Memory B cell (primary cell): ENCODE data around the gene SNX1.
A peak's percentile ranks its signal among the peaks of the same experiment; 100 is the strongest.

ENCODE experiments used
- ATAC-seq: fragments of 150-1000 bp; cut with Tn5 transposase; 2 replicates; pipeline ENCODE4 v1.10.0; 2021; ENCODE audit warnings: low read depth, mild to moderate bottlenecking, moderate library complexity
- DNase-seq, 2 donors: peaks; one replicate each; pipeline ENCODE4 v3.0.0; 2022; ENCODE audit warnings: low spot score in 2 of 2
- H3K27ac Mint-ChIP-seq: one replicate; pipeline ENCODE4 v1.8.0; 2022; ENCODE audit warnings: mild to moderate bottlenecking, moderate library complexity, mixed read lengths
- H3K27me3 Mint-ChIP-seq: one replicate; pipeline ENCODE4 v1.8.0; 2022; ENCODE audit warnings: mixed read lengths
- H3K36me3 Mint-ChIP-seq: one replicate; pipeline ENCODE4 v1.8.0; 2022; ENCODE audit warnings: mild to moderate bottlenecking, mixed read lengths
- H3K4me1 Mint-ChIP-seq: one replicate; pipeline ENCODE4 v1.8.0; 2022; ENCODE audit warnings: mixed read lengths
- H3K4me3 Mint-ChIP-seq: one replicate; pipeline ENCODE4 v1.8.0; 2022; ENCODE audit warnings: mild to moderate bottlenecking, moderate library complexity, mixed read lengths
- H3K9me3 Mint-ChIP-seq: one replicate; pipeline ENCODE4 v1.8.0; 2022; ENCODE audit warnings: mixed read lengths

SNX1 gene

DNA sequence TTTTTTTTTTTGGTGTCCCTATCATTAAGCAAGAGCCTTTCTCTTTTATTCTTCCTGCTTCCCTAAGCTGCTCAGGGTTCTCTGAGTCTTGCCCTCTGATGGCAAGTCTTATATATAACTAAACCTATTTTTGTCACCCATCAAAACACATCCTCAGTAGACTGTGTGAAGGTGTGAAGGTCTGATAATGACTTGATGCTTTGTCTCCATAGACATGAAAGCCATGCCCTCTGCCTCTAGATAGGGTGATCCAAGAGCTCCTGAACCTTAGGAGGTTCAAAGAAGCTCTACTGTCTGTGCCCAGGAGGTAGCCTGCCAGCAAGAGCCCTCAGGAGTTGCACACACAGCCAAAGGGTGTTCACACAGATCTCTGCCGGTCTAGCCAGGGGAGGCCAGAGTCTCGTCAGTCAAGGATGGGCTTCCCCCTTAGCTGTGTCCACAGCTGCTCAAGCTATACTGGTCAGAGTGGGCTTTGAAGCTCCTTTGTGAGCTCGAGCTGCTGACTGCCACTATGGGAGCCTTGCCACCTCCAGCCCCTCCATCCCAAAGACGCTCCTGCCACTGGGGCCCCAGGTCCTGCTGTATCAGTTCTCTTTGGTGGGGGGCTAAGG lies 42.7 kb downstream of the SNX1 start:
- Mint-ChIP-seq H3K4me3 (no peak overlapping the region), H3K4me1 (peaks cover 16% of the 10 kb centered on the region), H3K27ac (no peak overlapping the region), H3K27me3 (no peaks in the 10 kb centered on the region), H3K9me3 (no peaks in the 10 kb centered on the region), H3K36me3 (peaks cover 13% of the 10 kb centered on the region)
- DNase-seq (no peak), ATAC-seq (no peak)

DNA sequence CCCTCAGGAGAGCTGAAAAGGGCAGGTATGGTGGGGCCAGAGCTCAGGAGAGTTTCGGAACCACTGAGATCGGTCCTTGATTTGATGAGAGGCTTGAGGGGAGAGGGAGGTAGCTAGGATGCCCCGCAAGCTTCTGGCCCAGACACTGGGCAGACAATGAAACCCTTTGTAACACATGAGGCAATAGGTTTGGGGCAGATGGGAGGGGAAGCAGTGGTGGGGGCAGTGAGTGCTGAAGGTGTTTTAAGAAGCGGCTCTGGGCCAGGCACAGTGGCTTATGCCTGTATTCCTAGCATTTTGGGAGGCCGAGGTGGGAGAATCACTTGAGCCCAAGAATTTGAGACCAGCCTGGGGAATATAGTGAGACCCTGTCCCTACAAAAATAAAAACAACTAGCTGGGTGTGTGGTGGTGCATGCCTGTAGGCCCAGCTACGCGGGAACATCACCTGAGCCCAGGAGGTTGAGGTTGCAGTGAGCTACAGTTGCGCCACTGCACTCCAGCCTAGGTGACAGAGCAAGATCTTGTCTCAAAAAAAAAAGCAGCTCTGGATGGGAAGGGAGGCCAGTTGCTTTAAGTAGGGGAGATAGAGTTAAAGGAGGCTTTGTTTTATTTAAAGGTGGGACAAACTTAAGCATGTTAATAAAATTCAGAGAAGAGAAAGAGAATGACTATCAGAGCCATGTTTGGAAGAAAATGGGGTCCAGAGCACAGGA lies 46.2 kb downstream of the SNX1 start:
- Mint-ChIP-seq H3K9me3 (no peaks in the 10 kb centered on the region), H3K36me3 (peaks cover 9% of the 10 kb centered on the region), H3K27ac (peak overlapping the region; percentile 18), H3K4me1 (peaks cover 28% of the 10 kb centered on the region), H3K4me3 (no peak overlapping the region), H3K27me3 (no peaks in the 10 kb centered on the region)
- ATAC-seq (no peak), DNase-seq (no peak)

DNA sequence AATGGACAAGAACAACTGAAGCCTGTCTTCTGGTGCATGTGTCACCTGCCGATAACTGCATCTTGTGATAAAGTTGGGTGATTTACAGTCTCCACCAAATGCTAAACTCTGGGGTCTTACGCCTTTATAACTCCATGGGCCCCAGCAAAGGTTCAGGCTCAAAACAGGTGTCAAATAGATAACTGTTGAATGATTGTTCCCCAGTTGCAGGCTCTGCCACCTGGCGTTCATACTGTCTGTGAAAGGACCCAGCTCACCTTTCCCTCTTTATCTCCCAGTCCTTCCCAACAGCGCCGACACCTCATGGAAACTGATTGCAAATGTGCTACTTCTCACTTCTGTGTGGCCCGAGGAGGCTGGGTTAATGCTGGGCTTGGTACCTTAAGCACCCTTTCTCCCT lies 47.5 kb downstream of the SNX1 start:
- no peak for ATAC-seq
- Mint-ChIP-seq H3K4me1 (peaks cover 23% of the 10 kb centered on the region), H3K36me3 (peaks cover 6% of the 10 kb centered on the region), H3K27me3 (no peaks in the 10 kb centered on the region), H3K4me3 (no peak overlapping the region), H3K27ac (peak overlapping the region; percentile 48), H3K9me3 (no peaks in the 10 kb centered on the region)
- DNase-seq, result no peak

DNA sequence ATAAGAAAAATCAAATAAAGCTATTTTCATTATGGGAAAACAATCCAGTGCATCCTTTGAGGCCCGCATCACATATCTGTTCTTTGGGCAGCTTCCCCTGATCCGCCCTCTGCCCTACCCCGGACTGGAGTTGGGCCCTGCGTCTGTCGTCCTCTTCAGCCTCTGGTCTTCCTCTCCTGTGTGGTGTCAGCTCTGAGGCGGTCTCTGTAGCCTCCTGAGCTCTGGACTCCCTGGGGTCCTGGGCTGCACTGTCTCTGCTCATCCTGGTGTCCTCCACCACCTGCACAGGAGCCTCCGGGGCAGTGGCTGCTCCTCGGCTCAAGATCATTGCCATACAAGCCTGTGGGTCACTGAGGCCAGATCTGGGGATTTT lies 48.4 kb downstream of the SNX1 start:
- H3K4me1 Mint-ChIP-seq, result peaks cover 27% of the 10 kb centered on the region
- DNase-seq (no peak), ATAC-seq (peak; percentile 7)
- peak overlapping the region; percentile 88 for H3K27ac Mint-ChIP-seq
- no peaks in the 10 kb centered on the region for H3K9me3 Mint-ChIP-seq
- H3K4me3 Mint-ChIP-seq, result no peak overlapping the region
- H3K36me3 Mint-ChIP-seq, result peaks cover 4% of the 10 kb centered on the region
- H3K27me3 Mint-ChIP-seq, result no peaks in the 10 kb centered on the region

DNA sequence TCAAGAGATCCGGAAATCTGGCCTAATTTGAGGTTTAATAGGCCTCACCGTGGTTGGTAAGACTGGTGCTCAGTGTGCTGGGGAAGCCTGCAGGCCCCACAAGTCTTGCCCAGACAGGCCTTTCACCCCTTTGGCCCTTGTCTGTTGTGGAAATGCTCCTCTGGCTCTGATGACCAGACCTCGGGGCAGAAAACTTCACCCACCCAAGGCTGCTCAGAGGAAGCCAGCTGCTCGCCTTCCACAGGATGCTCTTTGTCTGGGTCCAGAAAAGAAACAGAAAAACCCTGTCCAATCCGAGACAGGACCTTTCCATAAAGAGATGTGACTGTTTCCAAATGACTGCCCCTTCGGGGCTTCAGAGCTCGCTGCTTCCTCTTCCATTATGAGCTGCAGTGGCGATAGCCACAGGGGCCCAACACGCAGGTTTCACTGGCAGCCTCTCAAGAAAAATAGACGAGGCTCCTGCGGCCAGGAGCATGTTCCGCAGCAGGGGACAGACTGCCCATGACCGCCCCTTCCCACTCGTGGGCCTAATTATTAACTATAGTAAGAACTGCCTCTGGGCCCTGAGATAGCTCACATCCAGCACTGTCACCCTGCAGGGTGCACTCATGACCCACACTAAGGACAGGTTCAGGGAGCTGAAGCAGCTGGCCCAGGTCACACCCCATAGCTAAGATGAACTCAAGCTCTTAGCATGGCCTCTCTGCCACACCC lies 48.9 kb downstream of the SNX1 start:
- DNase-seq (no peak), ATAC-seq (peak; percentile 84)
- Mint-ChIP-seq H3K4me3 (peak overlapping the region; percentile 32), H3K27me3 (no peaks in the 10 kb centered on the region), H3K9me3 (no peaks in the 10 kb centered on the region), H3K4me1 (peaks cover 32% of the 10 kb centered on the region), H3K36me3 (peaks cover 4% of the 10 kb centered on the region), H3K27ac (peak overlapping the region; percentile 88)

DNA sequence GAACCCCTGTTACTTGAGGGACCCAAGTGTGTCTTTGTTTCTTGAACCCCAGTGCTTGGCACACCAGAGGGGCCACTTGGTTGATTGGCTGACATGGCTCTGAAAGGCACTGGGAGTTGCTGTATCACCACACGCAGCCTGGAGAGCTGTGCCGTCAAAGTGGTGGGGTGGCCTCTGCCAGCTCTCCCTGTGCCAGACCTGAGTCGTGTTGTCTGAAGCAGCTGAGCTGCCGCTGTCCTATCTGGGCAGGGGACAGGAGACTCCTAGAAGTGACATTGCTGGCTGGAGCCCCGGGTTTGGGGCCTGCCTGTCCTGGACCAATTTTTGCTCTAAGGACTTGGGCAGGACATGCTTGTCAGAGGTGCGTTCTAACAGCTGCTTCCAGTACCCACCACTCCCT lies 50.3 kb downstream of the SNX1 start:
- Mint-ChIP-seq H3K27me3 (no peaks in the 10 kb centered on the region), H3K36me3 (peaks cover 4% of the 10 kb centered on the region), H3K27ac (peak overlapping the region; percentile 88), H3K4me3 (no peak overlapping the region), H3K4me1 (peaks cover 36% of the 10 kb centered on the region), H3K9me3 (no peaks in the 10 kb centered on the region)
- no peak for ATAC-seq
- DNase-seq, result no peak

DNA sequence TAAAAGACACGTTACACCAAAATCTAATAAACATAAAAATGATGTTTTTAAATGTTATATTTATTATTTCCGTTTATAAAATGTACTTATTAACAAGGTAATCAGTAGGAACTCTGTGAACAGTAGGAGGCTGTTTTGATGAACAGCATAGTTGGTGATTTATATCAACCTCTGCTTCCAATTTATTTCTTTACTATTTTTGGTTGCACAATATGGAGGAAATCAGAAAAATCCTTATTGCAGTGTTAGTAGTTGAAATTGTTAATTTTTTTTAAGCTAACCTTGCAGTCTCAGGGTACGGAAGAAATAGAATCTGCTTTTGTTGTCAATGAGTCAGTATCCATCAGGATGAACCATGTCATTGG lies 50.7 kb downstream of the SNX1 start:
- DNase-seq, result no peak
- peaks cover 35% of the 10 kb centered on the region for H3K4me1 Mint-ChIP-seq
- H3K36me3 Mint-ChIP-seq, result no peaks in the 10 kb centered on the region
- ATAC-seq, result no peak
- no peak overlapping the region for H3K27ac Mint-ChIP-seq
- H3K4me3 Mint-ChIP-seq, result no peak overlapping the region
- no peaks in the 10 kb centered on the region for H3K9me3 Mint-ChIP-seq
- H3K27me3 Mint-ChIP-seq, result no peaks in the 10 kb centered on the region

DNA sequence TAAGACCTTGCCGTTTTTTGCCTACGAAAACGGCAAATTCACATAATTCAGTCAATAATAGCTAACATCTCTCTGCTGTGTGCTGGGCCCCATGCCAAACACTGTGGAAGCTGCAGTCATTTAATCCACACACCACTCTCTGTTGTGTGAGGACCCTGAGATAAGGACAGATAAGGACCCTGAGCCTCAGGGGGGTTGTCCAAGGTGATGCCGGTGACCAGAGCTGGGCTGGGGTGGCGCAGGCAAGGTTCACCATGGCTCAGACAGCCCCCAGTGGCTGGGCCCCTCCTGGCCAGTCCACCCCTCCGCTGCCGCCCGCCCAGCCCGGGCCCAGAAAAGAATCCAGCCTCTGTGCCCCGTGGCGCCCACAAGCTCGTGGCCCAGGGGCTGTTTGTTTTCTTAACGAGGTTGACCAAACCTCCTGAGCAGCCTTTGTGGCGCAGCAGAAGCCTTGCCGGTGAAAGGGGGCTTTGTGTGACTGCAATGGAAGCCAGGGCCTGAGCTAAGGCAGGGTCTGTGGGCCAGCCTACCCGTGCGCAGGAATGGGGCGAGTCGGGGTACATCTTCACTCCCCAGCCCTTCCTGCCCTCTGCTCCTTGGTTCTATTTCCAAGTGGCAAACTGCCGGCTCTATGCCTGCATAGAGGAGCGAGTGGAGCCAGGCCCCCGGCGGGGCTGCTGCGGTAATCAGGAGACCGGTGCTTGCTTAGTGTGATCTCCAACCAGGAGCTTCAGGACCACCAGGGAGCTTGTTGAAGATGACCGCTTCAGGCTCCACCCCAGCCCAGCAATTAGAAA lies 51.3 kb downstream of the SNX1 start:
- Mint-ChIP-seq H3K4me1 (peaks cover 35% of the 10 kb centered on the region), H3K4me3 (no peak overlapping the region), H3K27me3 (no peaks in the 10 kb centered on the region), H3K36me3 (no peaks in the 10 kb centered on the region), H3K27ac (no peak overlapping the region), H3K9me3 (no peaks in the 10 kb centered on the region)
- DNase-seq, result no peak
- ATAC-seq, result no peak

DNA sequence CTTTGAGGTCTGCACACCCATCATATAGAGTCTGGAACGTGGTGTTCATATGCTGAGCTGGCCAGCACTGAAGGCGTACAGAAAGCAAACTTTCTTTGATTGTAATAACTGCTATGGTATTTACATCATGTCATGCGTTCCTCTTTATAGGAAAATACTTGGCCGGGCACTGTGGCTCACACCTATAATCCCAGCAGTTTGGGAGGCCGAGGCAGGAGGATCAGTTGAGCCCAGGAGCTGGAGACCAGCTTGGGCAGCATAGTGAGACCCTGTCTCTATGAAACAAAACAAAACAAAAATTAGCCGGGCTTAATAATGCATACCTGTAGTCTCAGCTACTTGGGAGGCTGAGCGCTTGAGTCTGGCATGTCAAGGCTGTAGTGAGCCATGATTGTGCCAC lies 52.4 kb downstream of the SNX1 start:
- Mint-ChIP-seq H3K27ac (no peak overlapping the region), H3K4me3 (no peak overlapping the region), H3K9me3 (no peaks in the 10 kb centered on the region), H3K27me3 (no peaks in the 10 kb centered on the region), H3K4me1 (peaks cover 35% of the 10 kb centered on the region), H3K36me3 (no peaks in the 10 kb centered on the region)
- ATAC-seq (no peak), DNase-seq (no peak)

DNA sequence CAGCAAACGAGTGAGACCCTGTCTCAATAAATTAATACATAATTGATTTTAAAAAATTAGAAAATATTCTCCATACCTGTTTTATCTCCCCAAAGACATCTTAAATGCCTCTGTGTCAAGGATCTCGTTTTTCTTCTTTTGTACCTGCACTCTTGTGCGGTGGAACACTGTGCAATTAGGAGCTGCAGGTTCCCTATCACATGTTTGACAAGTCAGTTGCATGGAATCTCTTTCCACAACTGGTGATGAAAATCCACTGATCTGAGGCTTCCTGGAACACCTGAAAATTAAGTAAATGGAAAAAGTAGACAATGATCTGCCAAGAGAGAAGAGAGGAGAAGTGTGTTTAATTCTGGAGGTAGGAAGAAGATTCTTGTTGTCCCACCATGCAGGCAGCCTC lies 52.8 kb downstream of the SNX1 start:
- Mint-ChIP-seq H3K36me3 (no peaks in the 10 kb centered on the region), H3K9me3 (no peaks in the 10 kb centered on the region), H3K4me1 (peaks cover 34% of the 10 kb centered on the region), H3K27ac (no peak overlapping the region), H3K4me3 (no peak overlapping the region), H3K27me3 (no peaks in the 10 kb centered on the region)
- no peak for ATAC-seq
- no peak for DNase-seq

DNA sequence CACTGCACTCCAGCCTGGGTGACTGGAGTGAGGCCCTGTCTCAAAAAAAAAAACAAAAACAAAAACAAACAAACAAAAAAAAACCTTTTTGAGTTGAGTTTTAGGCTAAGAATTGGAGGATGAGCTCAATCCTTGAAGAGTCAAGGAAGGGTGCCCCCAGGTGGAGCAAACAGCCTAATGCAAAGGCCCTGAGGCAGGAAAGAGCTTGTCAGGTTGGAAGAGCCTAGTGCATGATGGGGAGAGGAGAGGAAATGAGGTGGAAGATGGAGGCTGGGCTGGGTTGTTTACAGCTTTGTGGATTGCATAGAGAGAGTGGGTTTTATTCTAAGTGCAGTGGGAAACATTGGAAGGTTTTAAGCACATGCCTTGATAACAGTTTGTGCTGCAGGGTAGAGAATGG lies 53.6 kb downstream of the SNX1 start:
- Mint-ChIP-seq H3K36me3 (peaks cover 2% of the 10 kb centered on the region), H3K4me1 (peaks cover 35% of the 10 kb centered on the region), H3K4me3 (peak overlapping the region; percentile 9), H3K9me3 (no peaks in the 10 kb centered on the region), H3K27ac (peak overlapping the region; percentile 9), H3K27me3 (no peaks in the 10 kb centered on the region)
- no peak for DNase-seq
- no peak for ATAC-seq

DNA sequence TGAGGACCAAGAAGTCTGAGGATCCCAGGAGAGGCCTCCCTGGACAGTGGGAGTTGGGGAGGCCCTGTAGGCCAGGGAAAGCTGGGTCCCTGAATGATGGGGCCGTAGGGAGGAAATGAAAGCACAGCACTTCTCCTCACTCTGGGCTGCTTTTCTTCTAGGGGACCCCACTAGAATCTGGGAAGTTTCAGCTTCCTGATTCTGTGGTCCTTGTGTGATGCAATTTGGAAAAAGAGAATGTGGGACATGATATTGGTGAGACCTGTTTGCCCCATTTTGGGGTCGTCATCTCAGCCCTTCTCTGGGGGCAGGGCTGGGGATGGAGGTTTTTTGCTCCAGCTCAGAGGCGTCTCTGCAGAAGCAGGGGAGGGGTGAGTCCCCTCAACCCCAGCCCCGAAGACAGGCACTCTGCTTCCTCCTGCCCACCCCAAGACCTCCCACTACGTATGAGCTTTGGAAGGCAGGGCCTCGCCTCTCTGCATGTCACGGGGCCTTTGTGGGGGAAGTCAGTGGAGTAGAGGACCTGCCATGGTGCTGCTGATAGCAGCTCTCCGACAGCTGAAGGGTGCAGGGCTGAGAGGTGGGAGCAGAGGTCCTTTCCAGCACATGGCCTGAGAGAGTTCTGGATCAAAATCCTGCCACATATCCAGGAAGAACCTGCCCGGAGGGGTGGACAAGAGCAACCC lies 54.3 kb downstream of the SNX1 start:
- no peak for ATAC-seq
- DNase-seq, result no peak
- peak overlapping the region; percentile 9 for H3K27ac Mint-ChIP-seq
- H3K9me3 Mint-ChIP-seq, result no peaks in the 10 kb centered on the region
- H3K4me1 Mint-ChIP-seq, result peaks cover 31% of the 10 kb centered on the region
- no peaks in the 10 kb centered on the region for H3K27me3 Mint-ChIP-seq
- peak overlapping the region; percentile 43 for H3K4me3 Mint-ChIP-seq
- H3K36me3 Mint-ChIP-seq, result peaks cover 4% of the 10 kb centered on the region

DNA sequence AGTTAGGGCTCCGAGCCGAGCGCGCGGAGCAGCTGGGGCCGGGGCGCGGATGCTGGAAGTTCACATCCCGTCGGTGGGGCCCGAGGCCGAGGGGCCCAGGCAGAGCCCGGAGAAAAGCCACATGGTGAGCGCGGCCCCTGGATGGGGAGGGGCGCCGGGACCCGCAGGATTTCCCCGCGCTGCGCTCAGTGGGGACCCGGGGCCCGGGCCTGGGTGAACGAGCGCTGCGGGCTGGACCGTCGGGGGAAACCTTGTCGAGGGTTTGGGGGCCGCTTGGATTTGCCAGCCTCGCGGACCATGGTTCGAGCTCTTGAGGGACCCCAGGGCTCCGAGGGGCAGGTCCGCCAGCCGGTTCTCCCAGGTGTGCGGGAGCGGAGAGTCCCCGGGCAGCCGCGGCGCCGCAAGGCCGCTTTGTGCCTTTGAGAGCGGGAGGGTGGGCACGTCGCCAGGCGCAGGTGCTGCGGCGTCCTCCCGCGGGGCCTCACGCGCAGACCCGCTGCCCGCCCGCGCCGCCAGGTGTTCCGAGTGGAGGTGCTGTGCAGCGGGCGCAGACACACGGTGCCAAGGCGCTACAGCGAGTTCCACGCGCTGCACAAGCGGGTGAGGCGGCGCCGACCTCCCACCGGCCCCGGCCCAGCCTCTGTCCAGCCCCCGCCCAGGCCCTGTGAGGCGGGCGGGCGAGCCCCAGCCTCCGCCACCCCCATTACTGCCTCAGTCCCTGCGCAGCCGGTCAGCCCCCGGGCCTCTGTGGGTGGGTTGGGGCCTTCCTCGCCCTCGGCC lies 56.1 kb downstream of the SNX1 start, which contains the start of gene SNX22:
SNX22 (plus strand) TSS at position 5 of the 780 bp plus-strand sequence; CDS start at position 50, 45 bp downstream.
- DNase-seq (peak; percentile 40 to 59), ATAC-seq (peak; percentile 16)
- peak within 1 kb of the TSS; percentile 89 for H3K4me3 Mint-ChIP-seq
- H3K4me1 Mint-ChIP-seq, result peaks cover 32% of the 10 kb centered on the region
- H3K36me3 Mint-ChIP-seq, result peaks cover 12% of the 10 kb centered on the region
- peak within 1 kb of the TSS; percentile 89 for H3K27ac Mint-ChIP-seq
- no peaks in the 10 kb centered on the region for H3K9me3 Mint-ChIP-seq
- no peaks in the 10 kb centered on the region for H3K27me3 Mint-ChIP-seq
